ENCODE results near the gene WFDC10A.
A peak's percentile ranks its signal among the peaks of the same experiment; 100 is the strongest.
"Not testable (repeated sequence)": the region's sequence is repeated elsewhere in the genome, so short reads cannot be mapped to it uniquely, and the experiment has no call there.

The WFDC10A gene

DNA sequence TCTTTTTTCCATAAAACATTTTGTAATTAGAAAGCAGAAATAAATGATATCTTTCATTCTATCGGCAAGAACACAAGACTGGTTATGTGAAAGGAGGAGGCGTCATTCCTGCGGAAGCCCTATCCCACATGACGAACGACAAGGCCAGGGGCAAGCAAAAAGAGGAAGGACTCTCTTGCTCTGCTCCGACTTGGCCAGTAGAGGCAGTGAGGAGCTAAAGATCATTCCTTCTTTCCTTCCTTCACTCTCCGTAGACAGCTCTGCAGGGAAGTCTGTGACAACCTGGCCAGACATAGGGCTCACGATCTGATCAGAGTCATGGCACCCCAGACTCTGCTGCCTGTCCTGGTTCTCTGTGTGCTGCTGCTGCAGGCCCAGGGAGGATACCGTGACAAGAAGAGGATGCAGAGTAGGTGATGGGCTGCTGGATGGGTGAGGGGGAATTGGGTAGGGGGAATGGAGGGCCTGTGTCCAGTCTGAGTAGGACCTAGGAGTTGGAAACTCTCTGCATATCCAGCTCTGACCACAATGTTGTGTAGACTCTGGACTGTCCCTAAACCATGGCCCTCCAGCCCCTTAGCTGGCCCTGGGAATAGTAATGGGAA, at the start of gene WFDC10A:
TSS of gene WFDC10A (plus strand) at position 244 of the 605 bp plus-strand sequence. CDS start at position 319, 75 bp downstream.
- peak; percentile 50 for DNase-seq

DNA sequence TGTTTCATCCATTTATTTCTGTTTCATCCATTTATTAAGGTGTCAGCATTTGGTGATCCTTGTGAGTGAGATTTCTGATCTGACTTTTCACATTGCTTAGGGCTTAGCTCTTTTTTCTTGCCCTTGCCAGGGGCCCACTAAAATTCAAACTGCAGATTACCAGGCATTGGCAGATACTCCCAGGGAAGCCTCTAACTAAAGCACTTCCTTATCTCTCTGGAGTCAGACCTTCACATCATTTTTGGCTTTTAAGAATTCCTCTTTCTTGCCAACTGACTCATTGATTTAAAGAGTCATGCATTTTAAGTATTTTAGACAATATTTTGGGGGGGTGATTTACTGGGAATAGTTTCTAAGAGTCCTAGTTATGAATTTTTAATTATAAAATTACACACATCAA, 47.8 kb upstream of the WFDC10A start:
- no peak for DNase-seq

DNA sequence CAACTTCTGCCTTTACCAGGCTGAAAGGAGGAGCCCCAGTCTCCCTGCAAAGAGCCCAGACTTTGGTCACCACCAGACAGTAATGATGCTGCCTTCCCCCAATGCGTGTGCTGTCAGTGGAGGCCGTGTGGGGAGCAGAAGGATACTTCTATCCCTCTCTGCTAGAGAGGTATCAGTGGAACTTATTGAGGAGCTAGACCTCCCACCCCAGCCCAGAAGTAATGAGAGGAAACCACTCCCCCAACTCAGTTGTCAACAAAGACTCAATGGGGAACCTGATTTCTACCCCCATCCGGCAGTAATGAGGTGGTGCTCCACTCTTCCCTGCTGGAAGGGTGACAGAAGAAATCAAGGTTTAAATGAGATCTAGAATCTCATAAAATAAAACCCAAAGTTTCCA, 46.0 kb upstream of the WFDC10A start:
- DNase-seq: no peak

DNA sequence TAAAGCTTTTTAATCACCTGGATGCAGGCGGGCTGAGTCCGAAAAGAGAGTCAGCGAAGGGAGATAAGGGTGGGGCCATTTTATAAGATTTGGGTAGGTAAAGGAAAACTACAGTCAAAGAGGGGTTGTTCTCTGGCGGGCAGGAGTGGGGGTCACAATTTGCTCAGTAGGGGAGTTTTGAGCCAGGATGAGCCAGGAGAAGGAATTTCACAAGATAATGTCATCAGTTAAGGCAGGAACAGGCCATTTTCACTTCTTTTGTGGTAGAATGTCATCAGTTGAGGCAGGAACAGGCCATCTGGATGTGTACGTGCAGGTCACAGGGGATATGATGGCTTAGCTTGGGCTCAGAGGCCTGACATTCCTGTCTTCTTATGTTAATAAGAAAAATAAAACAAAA, 45.2 kb upstream of the WFDC10A start:
- not testable (repeated sequence) for DNase-seq

DNA sequence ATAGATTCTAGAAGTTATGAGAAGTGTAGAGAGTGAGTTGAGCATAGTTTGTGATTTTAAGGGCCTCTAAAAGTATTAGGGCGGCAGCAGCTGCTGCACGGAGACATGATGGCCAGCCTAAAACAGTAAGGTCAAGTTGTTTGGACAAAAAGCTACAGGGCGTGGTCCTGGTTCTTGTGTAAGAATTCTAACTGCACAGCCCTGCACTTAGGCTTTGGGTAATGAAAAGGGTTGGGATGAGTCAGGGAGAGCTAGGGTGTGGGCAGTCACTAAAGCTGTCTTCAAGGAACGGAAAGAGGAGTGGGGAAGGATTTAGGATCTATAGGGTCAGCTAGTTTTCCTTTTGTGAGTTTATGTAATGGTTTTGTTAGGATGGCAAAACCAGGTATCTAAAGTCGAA, 43.6 kb upstream of the WFDC10A start:
- DNase-seq: not testable (repeated sequence)

DNA sequence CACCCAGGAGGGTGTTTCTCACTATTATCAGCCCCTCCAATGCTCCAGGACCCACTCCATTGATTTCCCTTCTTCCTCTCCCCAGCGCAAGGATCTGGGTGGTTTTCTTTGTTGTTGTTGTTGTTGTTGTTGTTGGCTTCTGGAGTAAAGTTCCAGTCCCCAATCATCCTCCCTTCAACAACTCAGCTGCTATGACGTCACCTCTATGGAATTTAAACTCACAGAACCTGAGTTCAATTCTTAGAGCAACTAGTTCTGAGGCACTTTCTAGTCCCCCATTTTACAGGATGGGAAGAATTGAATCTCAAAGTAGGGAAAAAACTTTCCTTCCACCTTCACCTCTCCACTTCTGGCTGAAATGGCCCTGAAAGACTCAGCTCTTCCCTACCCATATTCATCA, 40.7 kb upstream of the WFDC10A start:
- no peak for DNase-seq

DNA sequence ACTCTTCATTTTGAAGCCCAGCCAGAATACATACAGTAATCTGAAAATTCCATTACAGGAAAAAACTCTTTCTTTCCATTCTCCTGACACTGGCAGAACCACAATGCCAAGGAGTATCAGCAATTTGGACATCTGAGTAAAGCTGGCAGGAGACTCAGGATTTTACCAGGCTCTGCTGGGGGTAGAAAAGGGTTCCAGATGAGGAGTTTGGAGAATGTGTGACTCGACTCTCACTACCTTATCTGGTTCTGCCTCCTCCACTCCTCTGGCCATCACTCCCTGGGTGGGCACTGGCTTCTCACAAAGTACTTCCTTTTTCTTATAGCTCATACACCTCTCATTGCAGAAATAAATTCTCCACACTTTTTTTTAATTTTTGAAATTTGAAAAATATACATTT, 39.8 kb upstream of the WFDC10A start:
- DNase-seq: no peak

DNA sequence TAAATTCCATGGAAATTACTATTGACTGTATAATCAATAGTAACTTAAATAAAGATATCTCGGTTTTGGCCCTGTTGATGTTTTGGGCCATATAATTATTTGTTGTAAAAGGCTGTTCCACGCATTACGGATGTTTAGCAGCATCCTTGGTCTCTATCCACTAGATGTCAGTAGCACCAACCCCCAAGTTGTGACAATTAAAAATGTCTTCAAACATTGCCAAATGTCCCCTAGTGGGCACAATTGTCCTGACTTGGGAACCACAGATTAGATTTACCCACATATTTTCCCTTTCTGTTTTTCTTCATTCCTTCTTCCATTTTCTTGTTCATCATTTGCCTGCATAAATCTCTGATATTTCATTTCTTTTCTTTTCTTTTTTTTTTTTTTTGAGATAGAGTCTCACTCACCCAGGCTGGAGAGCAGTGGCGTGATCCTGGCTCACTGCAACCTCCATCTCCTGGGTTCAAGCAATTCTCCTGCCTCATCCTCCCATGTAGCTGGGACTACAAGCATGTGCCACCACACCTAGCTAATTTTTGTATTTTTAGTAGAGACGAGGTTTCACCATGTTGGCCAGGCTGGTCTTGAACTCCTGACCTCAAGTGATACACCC, 36.9 kb upstream of the WFDC10A start:
- DNase-seq: peak; percentile 76

DNA sequence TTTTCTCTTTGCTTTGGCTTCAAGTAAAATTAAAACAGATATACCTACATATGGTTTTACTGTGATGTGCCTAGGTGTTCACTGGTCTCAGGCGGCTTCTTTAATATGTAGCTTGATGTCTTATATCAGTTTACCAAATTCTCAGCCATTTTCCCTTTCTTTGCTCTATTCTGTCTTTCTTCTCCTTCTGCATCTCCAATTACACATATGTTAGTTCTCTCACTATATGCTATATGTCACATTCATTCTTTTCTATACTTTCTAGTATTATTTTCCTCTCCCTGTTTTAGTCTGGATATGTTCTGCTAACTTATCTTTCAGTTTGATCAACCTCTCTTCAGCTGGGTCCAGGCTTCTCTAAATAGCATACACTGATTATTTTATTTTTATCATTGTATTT, 36.0 kb upstream of the WFDC10A start:
- DNase-seq: no peak

DNA sequence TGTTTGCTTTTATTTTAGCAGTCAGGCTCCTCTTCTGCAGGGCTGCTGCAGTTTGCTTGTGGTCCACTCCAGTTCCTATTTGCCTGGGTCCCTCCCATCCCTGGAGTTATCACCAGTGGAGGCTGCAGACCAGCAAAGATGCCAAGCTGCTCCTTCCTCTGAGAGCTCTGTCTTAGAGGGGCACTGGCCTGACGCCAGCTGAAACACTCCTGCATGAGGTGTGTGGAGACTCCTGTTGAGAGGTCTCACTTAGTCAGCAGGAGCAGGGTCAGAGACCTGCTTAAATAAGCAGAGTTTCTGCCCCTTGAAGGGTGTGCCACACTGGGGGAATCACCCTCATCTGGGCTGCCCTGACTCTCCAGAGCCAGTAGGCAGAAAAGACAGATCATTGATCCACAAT, 34.3 kb upstream of the WFDC10A start:
- no peak for DNase-seq

DNA sequence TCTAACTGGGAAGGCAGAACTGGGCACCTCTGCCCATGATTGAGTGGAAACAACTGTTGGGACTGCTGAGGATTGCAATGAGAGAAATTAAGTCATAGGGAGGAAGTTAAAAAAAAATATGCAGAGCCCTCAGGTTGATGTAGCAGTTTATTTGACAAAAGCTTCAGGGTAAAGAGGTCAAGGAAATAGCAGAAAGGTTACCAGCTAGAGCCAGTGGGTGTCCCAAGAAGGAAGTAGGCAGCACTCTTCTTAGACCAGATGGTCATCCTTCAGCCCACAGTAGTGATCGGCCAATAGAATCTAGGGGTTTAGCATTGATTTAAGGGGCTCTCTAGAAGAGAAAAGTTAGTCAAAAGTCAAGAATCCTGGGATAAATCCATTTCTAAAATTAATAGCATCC, 21.7 kb upstream of the WFDC10A start:
- no peak for DNase-seq

DNA sequence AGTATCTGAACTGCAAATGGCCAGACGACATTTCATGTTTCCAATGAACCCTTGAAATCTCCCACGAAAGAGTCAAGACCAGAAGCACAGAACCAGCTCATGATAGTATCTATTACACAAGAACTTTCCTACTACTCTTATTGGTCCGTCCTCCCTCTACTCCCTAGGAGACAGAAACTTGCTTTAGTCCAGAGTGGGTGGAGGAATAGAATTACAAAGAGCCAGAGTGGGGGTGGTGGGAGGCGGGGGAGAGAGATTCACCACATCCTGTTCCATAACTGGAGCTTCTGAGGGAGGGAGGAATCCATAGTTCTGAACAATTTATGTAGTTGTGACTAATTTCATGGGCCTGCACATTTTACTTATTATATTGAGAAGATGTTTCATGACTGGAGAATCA, 18.5 kb upstream of the WFDC10A start:
- no peak for DNase-seq

DNA sequence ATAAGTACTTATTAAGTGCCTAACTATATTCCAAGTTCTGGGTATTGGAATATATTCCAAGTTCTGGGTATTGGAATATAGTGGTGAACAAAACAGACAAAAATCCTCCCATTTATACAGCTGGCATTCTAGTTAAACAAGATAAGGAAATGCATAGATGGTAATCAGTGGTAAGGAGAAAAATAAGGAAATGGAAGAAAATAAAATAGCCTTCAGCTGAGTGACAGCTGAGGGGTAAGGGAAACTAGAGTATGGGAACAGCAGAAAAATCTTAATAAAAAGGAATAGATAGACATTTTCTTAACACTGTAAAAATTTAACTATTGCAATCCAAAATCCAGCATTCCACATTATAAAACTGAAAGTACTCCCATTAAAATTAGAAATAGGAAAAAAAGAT, 17.2 kb upstream of the WFDC10A start:
- DNase-seq: no peak

DNA sequence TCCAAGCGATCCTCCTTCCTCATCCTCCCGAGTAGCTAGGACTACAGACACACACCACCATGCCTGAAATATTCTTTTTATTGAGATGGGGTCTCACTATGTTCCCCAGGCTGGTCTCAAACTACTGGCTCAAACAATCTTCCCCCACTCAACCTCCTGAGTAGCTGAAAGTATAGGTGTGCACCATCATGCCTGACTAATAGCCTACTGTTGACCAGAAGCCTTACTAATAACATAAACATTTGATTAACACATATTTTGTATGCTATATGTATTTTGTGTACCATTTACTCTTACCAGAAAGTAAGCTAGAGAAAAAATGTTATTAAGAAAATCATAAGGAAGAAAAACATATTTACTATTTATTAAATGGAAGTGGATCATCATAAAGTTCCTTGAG, 11.9 kb upstream of the WFDC10A start:
- no peak for DNase-seq

DNA sequence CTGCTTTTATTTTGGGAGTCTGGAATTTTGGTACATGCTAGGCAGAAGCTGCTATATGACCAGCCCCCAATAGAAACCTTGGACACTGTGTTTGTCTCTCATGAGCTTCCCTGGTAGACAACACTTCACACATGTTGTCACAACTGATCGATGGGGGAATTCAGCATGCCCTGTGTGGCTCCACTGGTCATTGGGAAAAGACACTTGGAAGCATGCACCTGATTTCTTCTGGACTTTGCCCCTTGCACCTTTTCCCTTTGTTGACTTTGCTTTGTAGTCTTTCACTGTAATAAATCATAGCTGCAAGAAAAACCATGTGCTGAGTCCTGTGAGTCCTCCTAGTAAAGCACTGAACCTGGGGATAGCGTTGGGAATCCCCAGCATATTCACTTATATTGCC, 7.9 kb upstream of the WFDC10A start:
- no peak for DNase-seq

DNA sequence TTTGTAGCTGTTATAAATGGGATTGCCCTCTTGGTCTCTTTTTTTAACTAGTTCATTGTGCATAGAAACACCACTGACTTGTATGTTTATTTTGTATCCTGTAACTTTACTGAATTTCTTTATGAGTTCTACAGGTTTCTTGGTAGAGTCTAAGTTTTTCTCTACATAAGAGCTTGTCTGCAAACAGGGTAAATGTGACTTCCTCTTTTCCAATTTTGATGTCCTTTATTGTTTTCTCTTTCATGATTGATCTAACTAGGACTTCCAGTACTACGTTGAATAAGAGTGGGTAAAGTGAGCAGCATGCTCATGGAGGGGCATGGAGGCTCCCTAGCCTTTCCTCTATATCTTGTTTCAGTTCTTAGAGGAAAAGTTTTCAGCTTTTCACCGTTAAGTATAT, 3.0 kb upstream of the WFDC10A start:
- no peak for DNase-seq

DNA sequence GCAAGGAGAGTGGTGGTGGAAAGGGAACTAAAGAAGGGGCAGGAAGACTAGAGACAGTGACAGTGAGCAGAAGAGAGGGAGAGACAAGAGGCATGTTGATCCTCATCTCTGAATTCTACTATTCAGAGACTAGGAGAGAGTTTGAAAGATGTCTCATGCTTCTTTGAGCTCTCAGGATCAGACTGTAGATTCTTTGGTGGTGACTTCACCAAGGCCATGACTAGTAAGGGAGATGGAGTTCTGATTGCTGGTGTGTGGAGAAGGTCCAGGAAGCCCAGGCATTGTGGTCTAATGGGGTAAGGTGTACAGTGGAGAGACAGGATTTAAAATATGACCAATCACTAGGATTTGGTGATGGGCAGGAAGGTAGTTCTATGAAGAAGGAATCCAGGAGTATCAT, 832 bp downstream of the WFDC10A start:
- no peak for DNase-seq

DNA sequence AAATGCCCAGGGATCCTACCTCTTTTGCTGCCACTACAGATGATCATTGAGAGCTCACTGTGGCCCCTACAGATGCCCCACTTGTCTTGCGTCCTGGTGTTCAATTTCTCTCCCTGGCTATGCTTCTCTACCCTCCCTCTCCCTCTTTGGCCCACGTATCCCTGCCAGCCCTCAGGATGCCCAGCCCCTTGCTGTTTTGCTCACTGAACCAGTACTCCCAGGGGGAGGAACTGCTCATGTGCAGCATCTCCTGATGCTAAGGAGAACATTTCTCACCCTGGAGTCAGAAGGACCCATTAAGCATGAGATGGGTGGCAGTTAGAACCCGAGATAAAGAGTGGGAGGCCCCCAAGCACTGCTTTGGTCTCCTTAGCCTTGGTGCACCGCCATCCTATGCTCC, 1.6 kb downstream of the WFDC10A start, which contains the start of gene WFDC9:
TSS of gene WFDC9 (minus strand) at position 101 of the 400 bp plus-strand sequence. CDS start 21,103 bp downstream, outside the sequence.
- DNase-seq: no peak

DNA sequence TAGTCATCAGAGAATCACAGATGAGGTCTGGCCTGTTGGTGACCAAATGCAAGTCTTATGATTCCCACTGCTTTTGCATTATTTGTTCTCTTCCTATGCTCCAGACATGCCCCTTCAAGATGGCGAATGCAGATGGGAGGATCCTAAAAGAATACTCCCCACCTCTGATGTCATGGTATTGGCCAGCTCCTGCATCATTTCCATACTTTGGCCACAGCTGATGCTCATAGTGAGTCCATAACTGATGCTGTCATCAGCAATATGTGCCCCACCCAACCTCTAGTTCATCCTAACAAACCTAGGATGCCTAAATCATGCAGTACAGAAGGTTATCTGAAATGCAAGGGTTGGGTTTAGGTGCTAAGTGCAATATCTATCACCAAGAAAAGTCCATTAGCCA, 7.0 kb downstream of the WFDC10A start:
- no peak for DNase-seq

DNA sequence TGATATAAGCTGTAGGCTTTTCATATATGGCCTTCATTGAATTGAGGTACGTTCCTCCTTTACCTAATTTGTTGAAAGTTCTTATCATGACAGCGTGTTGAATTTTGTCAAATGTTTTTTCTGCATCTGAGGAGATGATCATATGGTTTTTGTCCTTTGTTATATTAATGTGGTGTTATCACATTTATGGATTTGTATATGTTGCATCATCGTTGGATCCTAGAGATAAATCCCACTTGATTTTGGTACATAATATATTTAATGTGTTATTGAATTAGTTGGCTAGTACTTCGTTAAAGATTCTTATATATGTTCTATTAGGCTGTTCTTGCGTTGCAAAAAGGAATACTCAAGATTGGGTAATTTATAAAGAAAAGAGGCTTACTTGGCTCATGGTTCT, 10.1 kb downstream of the WFDC10A start:
- no peak for DNase-seq

DNA sequence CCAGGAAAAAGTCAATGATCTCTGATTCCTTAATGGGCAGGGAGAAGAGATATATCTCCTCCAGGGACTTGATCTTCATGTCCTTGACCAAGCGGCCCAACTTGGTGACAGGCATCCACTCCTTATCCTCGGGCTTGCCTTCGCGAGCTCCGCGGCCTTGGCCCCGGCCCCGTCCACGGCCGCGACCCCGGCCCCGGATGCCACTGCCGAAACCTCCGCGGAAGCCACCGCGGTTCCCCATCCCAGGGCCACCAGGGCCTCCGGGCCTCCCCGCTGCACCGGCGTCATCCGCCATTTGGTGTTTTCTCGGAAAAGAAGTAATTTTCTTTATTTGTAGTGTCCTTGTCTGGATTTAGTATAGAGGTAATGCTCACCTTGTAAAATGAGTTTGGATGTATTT, 11.5 kb downstream of the WFDC10A start:
- not testable (repeated sequence) for DNase-seq

DNA sequence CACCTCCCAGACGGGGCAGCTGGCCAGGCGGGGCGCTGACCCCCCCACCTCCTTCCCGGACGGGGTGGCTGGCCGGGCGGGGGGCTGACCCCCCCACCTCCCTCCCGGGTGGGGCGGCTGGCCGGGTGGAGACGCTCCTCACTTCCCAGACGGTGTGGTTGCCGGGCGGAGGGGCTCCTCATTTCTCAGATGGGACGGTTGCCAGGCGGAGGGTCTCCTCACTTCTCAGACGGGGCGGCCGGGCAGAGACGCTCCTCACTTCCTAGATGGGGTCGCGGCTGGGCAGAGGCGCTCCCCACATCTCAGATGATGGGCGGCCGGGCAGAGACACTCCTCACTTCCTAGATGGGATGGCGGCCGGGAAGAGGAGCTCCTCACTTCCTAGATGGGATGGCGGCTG, 16.3 kb downstream of the WFDC10A start:
- not testable (repeated sequence) for DNase-seq

DNA sequence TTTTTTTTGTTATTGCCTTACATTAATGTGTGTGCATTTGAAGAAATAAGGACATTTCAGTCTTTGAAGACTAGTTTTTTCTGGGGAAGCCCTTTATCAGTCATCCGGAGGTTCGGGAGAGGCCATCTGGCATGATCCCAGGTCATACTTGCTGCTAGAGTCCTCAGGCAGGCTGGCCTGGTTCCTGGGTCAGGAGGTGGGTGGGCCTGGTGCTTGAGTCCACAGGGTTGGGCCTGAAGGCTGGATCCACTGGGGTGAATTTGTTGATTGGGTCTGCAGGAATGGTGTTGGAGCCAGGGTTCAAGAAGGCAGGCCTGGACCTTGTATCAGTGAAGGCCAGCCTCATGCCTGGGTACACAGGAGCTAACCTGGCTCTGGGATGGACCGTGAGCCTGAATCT, 17.3 kb downstream of the WFDC10A start:
- DNase-seq: no peak

DNA sequence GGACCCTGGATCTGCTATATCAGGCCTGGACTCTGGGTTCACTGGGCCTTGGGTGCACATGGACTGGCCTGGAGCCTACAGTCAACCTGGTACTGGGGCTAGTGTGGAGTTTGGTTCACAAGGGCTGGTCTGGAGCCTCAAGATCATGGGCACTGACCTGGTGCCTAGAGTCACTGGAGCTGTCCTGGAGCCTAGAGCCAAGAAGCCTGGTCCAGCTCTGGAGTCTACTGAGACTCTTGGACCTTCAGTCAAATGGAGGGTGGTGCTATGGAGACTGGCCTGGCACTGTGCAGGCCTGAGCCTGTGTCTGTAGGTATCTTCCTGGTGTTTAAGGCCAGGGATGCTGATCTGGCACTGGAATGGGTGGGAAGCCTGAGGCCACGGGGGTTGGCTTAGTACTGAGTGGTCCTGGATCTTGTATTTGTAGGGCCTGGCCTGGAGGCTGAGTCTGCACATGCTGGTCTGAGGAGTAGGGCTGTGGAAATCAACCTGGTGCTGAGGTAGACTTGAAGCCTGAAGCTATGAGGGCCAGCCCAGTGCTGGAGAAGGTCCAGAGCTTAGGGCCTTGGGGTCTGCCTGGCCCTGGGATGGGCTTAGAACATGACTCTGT, 18.0 kb downstream of the WFDC10A start:
- DNase-seq: no peak

Data from RPMI8226 (cell line).